Activated CD4-positive, CD25-positive, alpha-beta regulatory T cell (primary cell): ENCODE measurements around the gene MAFG.
"Not testable (repeated sequence)": the region's sequence is repeated elsewhere in the genome, so short reads cannot be mapped to it uniquely, and the experiment has no call there.

Experiments used
- DNase-seq, 4 experiments: peaks; one replicate each; lab custom pipeline; 2025; lab: John Stamatoyannopoulos, UW

The MAFG gene

DNA sequence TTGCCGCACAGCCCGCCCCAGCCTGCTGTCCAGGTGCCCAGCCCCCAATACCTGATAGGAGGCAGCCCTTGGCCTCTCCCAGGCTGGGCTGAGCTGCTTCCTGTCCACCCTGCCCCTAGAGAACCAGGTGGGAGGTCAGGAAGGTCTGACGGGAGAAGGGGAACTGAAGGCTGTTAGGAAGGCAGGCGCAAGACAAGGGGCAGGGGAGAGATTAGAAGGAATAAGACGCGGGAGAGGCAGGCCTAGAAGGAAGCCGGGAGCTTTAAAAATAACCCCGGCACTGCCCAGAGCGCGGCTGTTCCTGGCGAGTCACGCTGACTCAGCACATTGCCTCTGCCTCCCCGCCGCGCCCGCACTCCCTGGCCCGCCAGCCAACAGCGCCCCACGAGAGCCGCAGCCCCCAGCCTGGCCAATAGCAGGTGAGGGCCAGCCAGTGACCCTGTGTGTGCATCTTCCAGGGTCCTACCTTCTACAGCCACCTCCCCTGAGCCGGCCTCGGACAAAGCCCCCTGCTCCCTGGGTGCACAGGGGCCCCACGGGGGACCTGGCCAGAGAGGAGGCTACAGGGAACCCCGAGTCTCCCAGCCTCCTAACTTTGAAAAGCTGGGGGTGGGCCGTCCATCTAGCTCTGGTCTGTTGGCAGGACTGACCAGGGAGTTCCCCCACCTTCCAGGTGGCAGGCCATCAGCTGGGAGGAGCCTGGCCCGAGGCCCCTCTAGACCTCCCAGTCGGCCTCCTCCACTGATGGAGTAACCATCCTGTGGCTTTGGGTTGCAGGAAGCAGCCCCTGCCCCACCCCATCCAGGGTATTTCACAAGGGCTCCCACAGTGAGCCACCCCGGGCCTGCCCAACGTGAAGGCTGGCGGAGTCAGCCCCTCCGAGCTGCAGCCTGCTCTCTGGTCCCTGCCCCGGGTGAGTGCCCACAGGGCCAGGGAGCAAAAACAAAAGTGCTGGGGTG is 4.0 kb downstream of the MAFG start:
- DNase-seq: no peak

DNA sequence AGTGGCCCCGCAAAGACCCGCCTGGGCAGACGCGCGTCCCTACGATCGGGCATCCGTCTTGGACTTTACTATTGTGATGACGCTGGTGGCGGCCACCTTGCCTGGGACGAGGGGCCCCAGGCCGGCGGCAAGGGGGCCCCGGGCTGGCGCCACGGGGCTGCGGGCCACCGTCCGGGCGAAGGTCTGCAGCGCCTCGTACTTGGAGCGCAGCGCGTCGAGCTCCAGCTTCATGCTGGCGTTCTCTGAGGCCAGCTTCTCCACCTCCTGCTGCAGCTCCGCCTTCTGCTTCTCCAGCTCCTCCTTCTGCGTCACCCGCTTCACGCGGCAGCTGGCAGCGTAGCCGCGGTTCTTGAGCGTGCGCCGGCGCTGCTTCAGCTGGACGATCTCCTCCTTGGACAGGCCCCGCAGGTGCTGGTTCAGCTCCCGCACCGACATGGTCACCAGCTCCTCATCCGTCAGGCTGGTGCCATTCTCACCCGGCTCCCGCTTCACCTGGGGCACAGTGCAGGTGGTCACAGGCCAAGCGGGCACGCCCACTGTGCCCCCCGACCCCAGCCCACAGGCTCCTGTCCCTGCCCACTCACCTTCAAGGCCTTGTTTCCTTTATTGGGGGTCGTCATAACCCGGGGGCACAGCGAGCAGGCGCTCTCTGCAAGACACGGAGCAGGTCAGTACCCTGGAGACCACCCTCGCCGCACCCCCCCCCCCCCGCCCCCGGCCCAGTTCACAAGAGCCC is 4.8 kb downstream of the MAFG start:
- no peak for DNase-seq

DNA sequence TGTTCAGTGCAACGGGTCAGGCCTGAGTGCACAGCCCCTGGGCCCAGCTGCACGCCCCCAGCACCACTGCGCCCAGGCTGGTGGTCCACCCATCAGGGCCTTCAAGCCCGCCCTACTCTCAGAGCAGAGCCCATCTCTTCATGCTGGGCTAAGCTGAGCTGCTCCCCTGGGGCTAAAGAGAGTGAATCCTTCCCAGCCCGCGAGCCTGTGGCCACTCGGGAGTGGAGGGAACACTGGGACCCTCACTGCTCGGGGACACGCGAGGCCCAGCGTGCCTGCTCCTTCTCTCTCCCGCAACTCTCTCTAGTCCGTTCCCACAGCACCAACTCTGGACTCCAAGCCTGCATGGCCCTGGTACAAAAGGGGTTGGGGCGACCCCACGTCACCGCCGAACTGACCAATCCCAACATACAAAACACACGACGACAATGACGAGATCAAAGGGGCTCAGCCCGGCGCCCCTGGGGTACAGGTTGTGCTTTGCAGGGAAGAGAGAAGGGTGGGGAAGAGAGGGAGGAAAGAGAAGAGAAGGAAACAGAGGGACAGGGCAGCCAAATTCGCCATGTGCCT is 5.5 kb downstream of the MAFG start:
- DNase-seq: no peak

DNA sequence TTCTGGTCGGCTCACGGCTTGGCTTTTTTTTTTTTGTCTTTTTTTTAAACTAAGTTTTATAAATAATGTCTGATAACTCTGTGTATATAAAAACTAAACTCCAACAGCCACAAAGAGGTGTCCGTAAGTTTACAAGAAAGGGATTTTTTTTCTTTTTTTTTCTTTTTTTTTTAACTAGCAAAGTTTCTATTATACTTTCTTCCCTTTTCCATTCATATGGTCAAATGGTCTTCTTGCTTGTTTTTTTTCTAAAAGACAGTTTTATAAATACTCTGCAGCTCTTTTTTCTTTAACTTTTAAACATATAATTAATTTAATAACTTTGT is 6.0 kb downstream of the MAFG start:
- DNase-seq: no peak

DNA sequence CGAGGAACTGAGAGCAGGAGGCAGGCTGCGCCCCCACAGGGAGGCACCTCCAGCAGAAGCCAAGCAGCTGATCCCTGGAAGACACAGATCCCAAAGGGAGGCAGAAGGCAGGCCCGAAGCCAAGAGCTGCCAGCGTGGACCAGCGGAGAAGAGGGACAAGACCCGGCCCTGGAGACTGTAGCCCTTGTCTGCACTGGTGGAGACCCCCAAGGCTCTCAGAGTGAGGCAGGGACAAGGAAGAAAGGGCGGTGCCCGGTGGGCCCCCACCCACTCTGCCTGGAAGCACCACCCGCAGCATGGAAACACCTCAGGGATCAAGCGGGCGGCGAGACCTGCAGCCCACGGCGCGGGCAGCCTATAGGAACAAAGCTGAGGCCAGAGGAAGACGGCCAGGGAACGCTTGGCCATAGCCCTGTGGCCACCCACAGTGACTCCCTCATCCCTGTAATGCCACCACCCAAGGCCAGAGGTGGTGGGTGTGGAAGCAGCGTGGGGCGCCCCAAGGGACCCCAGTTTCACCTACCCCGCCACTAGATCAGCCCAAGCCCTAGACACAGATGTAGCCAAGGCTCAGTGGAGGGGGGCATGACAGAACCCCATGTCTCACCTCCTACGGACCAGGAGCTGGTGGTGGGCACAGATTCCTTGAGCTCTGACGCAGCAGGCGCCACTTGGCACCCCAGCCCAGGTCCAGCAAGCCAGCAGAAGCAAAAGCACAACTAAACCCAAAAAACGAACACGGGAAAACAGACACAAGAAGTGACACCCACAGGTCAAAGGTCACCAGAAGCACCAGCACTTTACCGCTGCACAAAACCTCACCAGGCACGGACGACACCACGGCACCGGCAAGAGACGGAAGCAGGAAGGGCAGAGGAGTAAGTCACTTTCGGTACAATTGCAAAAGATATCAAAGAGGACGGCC is 6.7 kb downstream of the MAFG start:
- DNase-seq: no peak

DNA sequence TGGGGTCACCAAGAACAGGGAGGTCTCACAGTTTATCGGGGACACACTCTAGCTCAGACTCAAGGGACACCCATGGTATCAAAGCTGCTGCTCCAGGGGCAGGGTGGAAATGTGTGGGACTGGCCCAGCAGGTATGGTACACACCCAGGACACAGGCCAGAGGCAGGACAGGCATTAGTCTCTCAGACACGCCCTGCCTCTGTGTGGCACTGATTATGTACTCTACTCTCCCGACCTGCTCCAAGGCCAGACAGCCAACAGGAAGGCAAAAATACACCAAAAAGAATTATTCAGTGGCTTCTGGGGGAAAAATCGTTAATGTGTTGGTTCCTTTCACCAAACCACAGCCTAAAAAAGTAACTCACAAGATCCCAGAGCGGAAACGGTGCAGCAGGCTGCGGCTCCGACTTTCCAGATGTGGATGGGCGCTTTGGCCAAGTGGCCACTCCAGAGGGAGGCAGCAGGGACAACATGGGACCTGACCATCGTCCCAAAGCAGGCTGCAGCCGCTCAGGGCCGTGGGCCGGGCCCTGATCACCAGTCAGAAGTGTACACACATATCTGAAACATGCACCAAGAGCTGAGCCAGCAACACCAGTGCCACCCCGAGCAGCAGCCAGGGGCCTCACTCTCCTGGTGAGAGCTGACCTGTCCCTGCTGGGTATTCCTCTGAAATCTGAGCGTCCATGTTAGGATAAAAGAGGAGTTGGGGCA is 8.5 kb downstream of the MAFG start:
- DNase-seq: no peak

DNA sequence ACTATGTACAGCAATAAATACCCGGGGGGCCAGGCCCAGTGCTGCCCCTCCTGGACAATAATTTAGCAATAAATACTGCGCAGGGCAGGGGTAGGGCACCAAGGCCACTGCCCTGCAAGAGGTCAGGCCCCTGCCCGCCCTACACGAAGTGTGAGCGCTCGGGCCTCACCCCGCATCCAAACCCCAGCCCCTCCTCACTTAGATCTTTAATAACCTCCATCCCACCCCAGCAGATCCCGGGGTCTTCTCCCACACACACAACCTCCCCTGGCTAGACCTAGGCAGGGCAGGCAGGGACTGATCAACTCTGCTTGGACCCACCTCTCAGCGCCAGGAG is 9.2 kb downstream of the MAFG start:
- DNase-seq: not testable (repeated sequence)

DNA sequence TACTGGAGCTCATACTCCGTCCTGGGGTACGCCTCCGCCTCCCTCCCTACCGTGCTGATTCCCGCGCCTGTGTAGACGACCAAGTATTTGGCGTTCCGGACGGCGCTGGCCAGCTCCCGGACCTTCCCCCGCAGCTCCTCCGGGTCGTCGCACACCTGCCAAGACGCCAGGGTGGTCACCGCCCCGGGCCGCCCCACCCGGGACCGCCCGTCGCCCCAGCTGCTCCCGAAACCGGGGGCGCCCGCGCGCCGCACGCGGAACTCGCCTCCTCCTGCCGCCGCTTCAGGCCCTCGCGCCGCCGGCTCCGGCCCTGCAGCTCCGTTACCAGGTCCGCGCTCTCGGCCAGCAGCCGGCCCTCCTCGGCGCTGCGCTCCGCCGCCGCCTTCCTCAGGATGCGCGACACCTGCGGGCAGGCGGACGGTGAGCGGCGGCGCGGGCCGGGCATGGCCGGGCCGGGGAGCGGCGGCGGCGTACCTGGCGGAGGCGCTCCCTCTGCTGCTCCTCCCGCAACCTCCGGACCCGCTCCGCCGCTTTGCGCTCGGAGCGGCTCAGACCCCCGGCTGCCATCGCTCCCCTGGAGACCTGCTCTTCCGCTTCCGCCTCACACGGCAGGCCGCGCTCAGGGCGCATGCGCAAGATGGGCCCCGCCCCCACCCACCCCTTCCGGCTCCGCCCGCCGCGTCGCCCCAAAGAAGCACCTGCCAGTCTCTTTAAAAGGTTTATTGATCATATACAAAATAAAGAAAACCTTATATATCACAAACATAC is 9.8 kb downstream of the MAFG start, which contains the start of gene SIRT7:
SIRT7 (minus strand) TSS at position 612 of the 768 bp plus-strand sequence; CDS start at position 567, 45 bp downstream.
- peak; percentile 76 to 83 (median 81) for DNase-seq

DNA sequence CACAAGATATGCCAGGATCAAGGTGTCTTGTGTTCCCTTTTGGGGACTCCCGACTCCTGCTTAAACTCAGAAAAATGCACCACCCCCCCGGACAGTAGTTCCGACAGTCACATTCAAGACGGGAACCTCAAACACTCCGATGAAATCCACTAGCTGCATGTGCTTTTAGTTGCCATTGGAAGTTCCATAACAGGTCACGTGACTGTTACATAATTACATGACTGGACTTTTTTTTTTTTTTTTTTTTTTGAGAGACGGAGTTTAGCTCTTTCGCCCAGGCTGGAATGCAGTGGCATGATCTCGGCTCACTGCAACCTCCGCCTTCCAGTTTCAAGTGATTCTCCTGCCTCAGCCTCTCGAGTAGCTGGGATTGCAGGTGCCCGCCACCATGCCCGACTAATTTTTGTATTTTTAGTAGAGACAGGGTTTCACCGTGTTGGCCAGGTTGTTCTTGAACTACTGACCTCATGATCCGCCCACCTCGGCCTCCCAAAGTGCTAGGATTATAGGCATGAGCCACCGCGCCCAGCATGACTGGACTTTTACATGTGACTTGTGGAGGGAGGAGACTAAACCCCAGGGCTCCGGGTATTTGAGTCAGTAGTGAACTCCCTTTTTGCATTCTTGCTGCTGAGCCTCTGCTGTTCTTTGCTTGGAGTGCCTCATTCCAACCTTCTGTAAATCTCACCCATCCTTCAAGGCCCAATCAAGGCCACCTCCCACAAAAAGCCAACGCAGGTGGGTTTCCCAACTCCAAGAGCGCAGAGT is 11.1 kb downstream of the MAFG start:
- DNase-seq: no peak

DNA sequence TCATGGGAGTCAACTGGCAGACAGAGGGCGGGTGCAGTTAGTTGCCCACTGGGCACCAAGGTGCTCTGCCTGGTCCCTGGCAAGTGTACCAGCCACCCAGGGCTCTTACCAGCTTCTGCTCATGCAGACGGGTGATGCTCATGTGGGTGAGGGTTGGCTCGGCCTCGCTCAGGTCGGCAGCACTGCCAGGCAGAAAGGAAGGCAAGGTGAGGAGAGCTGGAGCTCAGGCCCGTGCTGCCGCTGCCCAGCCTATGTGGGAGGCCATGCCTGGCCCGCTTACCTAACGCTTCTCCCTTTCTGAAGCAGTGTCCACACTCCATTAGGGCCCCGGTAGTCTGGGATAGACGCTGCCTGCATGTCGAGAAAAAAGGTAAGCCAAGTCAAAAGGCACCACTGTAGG is 12.2 kb downstream of the MAFG start:
- no peak for DNase-seq

DNA sequence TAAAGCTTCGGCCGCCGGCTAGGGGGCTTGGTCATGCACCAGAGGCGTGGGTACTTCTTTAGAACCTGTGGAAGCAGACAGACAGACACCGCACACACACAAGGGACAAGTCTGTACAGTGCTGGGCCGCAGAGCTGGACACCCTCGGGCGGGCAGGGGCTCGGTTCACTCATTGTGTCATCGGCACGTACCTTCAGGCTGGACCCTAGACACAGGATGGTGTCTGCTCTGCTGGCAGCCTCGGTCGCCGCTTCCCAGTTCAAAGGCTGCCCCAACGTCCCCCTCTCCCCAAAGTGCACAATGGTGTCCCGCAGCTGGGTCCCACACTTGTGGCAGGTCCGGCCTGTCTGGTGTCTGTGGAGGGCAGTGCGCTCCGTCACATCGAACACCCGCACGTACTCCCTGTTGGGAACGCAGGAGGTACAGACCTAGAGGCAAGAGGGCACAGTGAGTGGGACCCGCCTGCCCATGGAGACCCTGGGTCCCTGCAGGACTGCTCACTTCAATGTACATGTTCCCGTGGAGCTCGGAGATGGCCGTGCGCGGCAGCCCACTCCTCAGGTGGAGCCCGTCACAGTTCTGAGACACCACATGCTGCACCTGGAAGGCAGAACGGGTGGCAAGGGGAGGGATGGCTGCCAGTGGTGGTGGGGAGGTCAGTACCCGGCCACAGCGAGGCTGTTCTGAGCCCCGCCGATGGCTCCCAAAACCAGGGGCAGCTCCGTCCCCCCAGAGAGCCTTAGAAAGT is 13.3 kb downstream of the MAFG start:
- no peak for DNase-seq

DNA sequence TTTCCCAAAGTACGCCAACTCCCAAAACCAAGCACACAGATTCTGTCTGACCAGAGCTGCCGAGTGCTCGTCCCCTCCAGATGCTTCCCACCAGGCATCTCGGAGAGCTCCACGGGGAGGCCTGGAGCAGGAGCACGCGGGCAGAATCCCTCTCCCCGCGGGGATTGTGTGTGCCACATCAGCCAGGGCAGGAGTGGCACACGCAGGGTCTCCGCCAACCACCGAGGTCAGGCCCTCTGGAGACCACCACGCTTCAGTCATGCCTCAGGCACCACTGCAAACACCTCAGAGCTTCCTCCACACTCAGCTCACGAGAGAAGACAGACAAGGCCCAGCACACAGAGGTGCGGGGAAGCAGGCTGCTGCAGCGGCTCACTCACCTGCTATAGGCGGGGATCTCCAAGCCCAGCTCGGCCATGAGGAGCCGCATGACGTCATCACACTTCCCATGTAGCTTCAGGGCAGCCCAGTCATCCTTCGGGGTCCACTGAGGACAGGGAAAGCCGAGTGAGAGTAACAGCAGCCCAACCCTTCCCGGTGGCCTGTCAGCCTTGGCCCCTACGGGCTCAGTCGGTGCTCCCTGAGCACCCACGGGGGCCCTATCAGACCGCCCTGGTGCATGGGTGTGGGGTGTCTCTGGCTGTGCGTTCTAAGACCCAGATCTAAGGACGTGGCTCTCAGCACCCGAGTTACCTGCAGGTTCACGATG is 14.0 kb downstream of the MAFG start:
- DNase-seq: no peak

DNA sequence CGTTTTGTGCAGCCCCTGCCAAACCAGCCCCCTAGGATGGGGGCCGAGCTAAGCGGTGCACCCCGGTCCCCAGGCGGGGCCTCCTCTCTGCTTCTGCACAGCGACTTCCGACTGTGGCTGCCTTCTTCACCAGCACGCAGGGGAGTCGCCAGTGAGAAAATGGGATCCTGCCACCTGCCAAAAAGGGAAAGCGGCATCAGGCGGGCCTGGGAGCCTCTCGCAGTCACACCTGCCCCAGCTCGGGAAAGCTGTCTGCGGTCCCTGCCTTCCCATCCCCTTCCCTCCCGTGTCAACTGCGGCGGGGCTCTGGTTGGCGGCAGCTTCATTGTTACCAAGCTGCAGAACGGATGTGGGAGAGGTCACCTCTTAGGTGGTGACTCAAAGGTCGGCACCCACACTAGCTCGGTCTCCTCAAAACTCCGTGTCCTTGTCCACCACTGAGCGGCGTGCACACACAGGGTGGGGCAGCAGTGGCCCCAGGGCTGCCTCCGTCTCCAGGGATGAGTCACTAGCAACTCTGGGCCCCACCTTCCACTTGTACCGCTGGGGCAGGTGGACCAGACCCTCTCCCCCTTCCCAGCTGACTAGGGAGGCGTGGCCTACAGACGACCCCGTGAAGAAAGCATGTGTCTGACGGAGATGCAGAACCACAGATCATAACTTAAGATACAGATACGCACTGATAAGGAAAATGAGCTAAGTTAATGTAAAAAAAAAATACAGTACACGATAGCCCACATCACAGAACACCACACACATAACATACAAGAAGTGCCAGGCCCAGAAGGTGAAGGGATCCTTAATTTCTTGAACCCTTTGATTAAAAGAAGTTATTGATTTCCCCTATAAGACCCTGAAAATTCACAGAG is 14.9 kb downstream of the MAFG start:
- no peak for DNase-seq

DNA sequence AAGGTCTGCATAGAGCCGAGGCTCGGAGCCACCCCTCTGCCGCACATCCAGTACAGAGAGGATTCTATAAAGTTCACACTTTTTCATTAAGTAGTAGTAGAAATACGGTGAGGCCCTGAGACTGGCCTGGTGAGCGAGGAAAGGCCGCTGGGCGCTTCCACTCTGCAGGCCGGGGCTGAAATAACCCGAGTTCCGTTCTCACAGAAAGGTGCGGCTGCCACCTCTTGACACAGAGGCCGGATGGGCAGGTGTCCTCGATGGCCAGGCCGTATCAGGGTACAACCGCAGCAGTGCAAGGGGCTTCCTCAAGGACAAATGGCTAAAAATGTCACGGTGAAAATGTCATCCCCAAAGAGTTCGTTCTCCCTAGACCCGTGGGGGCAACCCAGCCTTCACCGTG is 15.6 kb downstream of the MAFG start:
- no peak for DNase-seq

DNA sequence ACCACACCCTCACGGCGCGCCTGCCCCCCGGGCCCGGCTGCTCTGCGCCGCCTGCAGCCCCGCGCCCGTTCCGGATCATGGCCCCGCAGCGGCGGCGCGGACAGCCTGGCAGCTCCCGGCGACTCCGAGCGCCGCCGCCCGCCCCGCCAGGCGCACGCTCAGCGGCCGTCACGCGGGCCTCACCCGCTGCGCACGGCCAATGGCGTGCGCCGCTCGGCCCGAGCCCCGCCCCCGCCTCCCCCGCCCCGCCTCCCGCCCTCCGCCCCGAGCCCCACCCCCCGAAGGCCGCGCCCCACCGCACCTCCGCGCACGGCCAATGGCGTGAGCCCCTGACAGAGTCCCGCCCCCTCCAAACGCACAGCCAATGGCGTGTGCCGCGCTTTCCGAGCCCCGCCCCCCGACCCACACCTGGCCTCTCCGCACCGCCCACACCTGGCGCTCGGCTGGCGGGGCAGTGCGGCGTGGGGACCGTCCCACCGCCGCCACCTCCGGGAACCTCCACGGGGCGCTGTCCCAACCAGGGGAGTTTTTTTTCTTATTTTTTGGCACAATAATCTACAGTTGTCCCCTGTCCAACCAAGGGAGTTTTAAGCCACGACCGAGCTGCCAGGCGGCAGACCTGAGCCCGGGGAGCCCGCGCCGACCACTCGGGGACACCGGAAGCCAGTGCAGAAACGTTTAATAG is 16.1 kb downstream of the MAFG start, which contains the start of gene PCYT2:
PCYT2 (minus strand) TSS at position 123 of the 685 bp plus-strand sequence; CDS start at position 79, 44 bp downstream.
- DNase-seq: peak; percentile 81 to 91 (median 86)

DNA sequence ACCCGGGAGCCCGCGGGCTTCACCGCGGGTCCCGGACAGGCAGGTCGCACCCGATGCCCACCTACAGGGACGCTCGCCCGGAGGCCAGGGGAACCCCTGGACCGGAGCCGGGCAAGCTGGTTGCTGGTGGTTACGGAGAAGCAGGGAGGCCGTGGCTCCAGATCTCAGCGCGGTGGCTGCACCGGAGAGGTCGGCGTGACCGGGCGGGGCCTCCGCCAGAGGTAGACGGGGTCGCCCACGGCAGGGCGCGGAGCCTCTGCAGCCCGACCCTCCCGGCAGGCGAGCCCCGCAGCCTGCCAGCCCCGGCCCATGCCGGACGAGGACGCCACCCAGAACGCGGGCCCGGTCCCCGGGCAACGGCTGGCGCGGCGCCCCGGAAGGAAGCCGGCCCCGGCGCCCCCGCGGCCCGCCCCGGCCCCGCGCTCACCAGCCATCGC is 16.7 kb downstream of the MAFG start:
- no peak for DNase-seq
